Gastrocnemius medialis (tissue), 4 donors: ENCODE results near the gene SLC9C1.

Experiments
- POLR2A ChIP-seq, 2 donors: fragments of 450-650 bp; IDR thresholded peaks; one replicate each; pipeline ENCODE4 v1.6.1; 2017; ENCODE audit warnings: antibody characterized with exemption in 2 of 2, mild to moderate bottlenecking in 2 of 2, moderate library complexity in 2 of 2
- TF ChIP-seq, protein P1 (sequence below), 5 experiments: fragments of 450-650 bp in 3 of 5; fragments of 200-600 bp in 2 of 5; sonication (generic) in 2 of 5; IDR thresholded peaks in 4 of 5; conservative IDR thresholded peaks in 1 of 5; 1 replicate in 4 of 5; 2 replicates in 1 of 5; pipeline ENCODE4 v1.5.1; 2016 to 2019; ENCODE audit warnings: antibody characterized with exemption in 5 of 5, mild to moderate bottlenecking in 3 of 5, moderate library complexity in 3 of 5

DNA sequence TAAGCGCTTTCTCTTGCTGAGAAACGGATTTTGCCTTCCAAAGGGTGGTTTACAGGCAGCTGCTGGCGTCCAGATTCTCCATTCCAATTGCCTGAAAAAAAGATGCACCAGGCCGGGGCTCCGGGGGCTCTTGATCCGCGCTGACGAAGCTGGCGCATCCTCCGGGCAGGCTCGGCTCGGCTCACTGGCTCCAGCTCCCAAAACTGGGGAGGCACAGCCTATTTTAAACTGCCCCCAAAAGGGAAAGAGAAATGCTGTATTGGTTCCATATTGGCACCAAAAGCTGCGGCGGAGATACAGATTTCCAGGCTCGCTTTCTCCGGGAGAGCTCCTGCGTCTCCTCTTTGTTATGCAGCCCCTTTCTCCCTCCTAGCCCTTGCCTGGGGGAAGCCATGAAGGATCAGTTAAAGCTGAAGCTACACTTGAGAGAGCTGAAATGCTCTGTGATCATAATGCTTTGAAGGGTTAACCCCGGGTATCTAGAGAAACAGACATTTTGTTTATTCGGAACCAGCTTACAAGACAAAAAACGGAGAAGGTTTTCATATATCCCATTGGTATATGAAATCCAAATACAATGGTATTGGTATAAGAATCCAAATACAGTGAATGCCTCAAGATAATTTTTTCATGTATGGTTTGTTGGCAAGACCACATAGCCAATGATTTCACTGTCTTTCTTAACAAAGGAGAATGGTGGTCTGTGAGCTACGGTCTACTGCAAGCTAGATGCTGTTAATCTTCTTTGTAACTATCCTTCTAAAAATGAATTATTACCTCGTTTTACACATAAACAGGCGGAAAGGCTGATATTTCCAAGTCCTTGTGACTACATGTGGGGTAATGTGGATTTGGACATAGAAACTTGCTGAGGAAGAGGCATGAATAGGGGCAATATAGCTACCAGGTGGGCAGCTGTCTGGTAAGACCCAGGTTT lies 39.6 kb upstream of the SLC9C1 start:
- TF ChIP-seq, protein P1, sequence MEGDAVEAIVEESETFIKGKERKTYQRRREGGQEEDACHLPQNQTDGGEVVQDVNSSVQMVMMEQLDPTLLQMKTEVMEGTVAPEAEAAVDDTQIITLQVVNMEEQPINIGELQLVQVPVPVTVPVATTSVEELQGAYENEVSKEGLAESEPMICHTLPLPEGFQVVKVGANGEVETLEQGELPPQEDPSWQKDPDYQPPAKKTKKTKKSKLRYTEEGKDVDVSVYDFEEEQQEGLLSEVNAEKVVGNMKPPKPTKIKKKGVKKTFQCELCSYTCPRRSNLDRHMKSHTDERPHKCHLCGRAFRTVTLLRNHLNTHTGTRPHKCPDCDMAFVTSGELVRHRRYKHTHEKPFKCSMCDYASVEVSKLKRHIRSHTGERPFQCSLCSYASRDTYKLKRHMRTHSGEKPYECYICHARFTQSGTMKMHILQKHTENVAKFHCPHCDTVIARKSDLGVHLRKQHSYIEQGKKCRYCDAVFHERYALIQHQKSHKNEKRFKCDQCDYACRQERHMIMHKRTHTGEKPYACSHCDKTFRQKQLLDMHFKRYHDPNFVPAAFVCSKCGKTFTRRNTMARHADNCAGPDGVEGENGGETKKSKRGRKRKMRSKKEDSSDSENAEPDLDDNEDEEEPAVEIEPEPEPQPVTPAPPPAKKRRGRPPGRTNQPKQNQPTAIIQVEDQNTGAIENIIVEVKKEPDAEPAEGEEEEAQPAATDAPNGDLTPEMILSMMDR (IDR thresholded peaks at IDR 0.05 in 4 of 5, conservative IDR thresholded peaks at IDR 0.05 in 1 of 5) = no peak
- no peak for TF ChIP-seq POLR2A (IDR thresholded peaks at IDR 0.05)
